GM10248 (cell line): ENCODE results near the gene KCNQ1.

ENCODE experiments used
- CTCF ChIA-PET: fragments of 300-600 bp; sonication (Branson Sonifier 250); formaldehyde crosslinking; extraction: SDS; loops from one replicate; lab custom pipeline; 2021; ENCODE audit warnings: antibody characterized with exemption; lab: Yijun Ruan, JAX
- POLR2A ChIA-PET: fragments of 350-650 bp; sonication (Branson Sonifier 250); formaldehyde crosslinking; extraction: SDS; loops from one replicate; lab custom pipeline; 2020; ENCODE audit warnings: antibody characterized with exemption; lab: Yijun Ruan, JAX
- DNase-seq: peaks from one replicate; pipeline ENCODE4 v3.0.0; 2012; ENCODE audit errors: extremely low spot score
- TF ChIP-seq, protein P1 (sequence below): IDR thresholded peaks from 2 replicates; pipeline ENCODE4 v1.5.1; 2012; ENCODE audit warnings: mild to moderate bottlenecking, low read depth; ENCODE audit errors: extremely low read depth, missing control alignments, control extremely low read depth

KCNQ1 gene

DNA sequence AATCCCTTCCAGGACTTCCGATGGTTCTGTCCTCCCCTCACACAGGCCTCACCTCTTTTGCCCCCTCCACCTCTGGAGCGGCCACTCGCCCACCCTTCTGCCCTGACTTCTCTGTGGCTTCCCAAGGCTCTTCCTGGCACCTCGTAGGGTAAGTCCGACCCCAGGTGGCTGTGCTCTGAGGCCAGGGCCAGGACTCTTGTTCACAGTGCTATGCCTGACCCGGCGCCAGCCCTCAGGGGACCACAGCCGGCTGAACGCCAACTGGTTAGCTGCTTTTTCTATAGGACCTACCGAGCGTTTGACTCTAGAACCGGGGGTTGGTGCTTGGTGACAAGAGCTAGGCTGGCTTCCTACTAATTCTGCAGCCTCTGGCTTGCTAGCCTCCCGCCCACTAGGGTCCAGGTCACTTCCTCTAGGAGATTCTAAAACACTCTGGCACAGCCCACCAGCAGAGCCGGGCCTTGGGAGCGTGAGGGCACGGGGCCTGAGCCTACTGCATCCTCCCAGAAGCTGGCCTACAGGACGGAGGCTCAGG lies 283.4 kb downstream of the KCNQ1 start:
- ChIA-PET POLR2A (no interaction called here), CTCF (interaction anchor here (1.3 kb wide), 1 partner anchor 196 kb away, joined by 4 read pairs; no protein-coding TSS in a partner anchor)
- no peak for DNase-seq
- TF ChIP-seq, protein P1, sequence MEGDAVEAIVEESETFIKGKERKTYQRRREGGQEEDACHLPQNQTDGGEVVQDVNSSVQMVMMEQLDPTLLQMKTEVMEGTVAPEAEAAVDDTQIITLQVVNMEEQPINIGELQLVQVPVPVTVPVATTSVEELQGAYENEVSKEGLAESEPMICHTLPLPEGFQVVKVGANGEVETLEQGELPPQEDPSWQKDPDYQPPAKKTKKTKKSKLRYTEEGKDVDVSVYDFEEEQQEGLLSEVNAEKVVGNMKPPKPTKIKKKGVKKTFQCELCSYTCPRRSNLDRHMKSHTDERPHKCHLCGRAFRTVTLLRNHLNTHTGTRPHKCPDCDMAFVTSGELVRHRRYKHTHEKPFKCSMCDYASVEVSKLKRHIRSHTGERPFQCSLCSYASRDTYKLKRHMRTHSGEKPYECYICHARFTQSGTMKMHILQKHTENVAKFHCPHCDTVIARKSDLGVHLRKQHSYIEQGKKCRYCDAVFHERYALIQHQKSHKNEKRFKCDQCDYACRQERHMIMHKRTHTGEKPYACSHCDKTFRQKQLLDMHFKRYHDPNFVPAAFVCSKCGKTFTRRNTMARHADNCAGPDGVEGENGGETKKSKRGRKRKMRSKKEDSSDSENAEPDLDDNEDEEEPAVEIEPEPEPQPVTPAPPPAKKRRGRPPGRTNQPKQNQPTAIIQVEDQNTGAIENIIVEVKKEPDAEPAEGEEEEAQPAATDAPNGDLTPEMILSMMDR = no peak

DNA sequence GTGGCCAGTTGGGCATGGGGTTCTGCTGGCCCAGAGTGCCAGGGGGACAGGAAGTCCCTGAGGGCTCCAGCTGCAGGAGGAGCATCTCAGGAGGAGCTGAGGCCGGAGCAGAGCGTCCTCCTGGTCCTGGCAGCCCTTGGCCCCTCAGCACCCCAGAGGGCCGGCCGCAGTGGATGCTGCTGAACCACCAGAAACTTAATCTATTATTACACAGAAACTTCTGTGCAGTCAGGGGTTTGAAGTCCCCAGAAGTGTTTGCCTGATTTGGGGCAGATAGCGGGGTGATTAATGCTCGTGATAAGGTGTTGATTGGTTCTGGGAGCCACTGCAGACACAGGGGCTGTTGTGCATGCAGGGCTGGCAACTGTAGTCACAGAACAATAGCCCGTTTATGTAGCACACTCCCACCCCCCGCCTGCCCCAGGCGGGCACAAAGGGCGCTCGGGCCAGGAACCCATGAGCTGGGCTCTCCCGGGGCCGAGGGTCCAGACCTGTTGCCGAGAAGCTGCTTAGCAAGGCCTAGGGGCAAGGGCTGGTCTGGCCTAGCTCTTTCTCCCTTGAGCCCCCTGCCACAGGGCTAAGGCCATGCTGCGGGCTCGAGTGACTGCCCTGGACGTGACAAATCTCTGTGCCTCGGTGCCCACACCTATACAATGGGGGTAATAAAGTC lies 284.0 kb downstream of the KCNQ1 start:
- POLR2A ChIA-PET = no interaction called here
- TF ChIP-seq, protein P1 = no peak
- CTCF ChIA-PET = no interaction called here
- no peak for DNase-seq

DNA sequence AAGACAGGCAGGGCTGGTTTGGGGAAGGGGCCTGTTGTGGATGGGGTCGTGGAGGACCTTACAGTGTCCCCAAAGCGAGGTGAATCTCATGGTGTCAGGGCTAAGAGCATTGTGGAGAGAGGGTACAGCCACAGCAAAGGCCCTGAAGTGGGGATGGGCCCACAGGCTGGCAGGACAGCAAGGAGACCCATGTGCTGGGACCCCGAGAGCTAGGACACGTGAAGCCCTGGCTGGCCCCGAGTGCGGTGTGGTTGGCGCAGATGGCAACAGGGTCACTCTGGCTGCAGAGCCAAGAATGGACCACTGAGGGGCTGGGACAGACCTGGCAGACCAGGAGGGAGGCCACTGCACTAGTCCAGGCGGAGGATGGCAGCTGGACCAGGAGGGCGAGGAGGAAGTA lies 285.0 kb downstream of the KCNQ1 start:
- TF ChIP-seq, protein P1 = no peak
- POLR2A ChIA-PET = no interaction called here
- no peak for DNase-seq
- CTCF ChIA-PET = no interaction called here

DNA sequence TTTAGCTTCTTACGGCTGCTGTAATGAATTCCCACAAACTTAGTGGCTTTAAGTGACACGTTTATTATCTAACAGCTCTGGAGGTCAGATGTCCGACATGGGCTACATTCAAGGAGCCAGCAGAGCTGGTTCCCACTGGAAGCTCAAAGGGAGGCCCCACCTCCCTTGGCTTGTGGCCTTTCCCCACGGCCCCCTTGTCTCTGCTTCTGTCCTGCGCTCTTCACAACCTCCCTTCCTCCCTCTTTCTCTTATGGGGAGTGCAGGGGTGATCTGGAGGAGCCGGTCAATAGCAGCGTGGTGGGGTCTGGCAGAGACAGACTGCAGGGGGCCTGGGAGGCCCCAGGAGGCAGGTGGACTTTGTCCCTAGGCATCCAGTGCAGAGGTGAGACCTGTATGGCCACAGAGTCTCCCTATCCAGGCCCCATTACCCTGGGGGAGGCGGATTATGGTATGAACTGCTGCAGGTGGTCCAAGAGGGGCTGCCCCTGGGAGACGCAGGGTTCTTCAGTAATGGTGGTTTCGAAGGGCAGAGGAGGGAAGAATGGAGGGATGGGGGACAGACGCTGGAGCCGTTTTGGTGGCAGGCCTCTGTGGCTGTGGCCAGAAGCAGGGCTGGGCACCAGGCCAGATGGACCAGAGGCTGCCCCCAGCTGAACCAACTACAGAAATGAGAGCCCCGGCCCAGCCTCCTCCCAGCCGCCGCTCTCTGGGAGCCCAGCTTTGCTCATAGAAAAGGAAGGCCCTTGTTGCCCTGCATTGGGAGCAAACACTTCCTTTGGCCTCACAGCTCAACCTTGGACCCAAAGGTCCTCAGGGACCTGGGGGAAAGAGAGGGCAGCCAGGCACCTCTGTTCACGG lies 285.7 kb downstream of the KCNQ1 start:
- TF ChIP-seq, protein P1 = no peak
- CTCF ChIA-PET = no interaction called here
- DNase-seq = no peak
- POLR2A ChIA-PET = no interaction called here

DNA sequence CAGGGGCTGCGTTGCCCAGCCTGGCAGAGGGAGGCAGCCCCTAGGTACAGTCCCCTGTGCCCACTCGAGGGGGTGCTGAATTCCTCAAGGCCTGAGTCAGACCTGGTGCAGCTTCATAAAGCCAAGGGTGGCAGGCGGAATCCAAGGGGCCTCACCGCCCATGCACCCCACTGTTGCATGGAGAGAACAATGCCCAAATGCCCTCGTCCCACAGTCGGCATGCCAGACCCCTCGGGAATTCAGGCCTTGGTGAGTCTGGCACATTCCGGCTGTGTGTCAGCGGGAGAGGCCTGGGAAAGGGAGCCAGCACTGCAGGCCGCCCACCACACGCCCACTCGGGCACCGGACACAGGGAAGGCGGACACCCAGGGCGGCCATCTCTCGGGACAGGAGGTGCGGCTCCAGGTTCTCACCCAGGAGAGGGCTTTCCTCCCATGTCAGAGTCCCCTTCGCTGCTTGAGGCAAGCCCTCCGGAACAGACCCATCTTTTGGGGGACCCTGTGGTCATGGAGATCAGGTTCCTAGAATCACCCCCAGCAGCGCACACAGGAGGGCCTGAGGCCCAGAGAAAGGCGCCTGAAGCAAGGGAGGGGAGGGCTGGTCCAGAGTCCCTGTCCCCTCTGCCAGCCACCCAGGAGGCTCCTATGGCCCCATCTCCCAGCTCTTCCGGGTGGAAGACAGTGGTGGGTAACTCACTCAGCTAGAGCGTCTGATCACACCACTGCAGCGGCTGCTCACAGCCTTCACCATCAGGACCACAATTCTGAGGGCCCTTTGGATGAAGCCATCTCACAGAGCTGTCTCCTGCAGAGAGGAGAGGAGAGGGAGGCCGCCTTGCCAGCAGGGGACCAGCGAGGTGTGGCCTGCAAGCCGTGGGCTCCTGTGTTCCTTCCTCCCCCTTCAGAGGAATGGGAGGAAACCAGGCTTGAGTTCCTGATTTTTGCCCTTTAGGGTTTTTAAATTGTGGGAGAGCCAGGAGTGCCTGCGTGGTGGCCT lies 286.6 kb downstream of the KCNQ1 start:
- ChIA-PET POLR2A (no interaction called here), CTCF (no interaction called here)
- TF ChIP-seq, protein P1 = no peak
- no peak for DNase-seq
